Stimulated activated naive CD8-positive, alpha-beta T cell treated with anti-CD3 and anti-CD28 coated beads, Interleukin-15, Interleukin-2, amounts not matched to agents 100 U/mL and 50 U/mL, for 24 hours (primary cell): Measurements from ENCODE around the gene RPS5.
A peak's percentile ranks its signal among the peaks of the same experiment; 100 is the strongest.
"Not testable (repeated sequence)": the region's sequence is repeated elsewhere in the genome, so short reads cannot be mapped to it uniquely, and the experiment has no call there.

Experiments
- ATAC-seq: fragments of 150-1000 bp; cut with Tn5 transposase; one replicate; pipeline ENCODE4 v1.10.0; 2021
- DNase-seq: peaks from one replicate; pipeline ENCODE4 v3.0.0; 2021

RPS5 gene

DNA sequence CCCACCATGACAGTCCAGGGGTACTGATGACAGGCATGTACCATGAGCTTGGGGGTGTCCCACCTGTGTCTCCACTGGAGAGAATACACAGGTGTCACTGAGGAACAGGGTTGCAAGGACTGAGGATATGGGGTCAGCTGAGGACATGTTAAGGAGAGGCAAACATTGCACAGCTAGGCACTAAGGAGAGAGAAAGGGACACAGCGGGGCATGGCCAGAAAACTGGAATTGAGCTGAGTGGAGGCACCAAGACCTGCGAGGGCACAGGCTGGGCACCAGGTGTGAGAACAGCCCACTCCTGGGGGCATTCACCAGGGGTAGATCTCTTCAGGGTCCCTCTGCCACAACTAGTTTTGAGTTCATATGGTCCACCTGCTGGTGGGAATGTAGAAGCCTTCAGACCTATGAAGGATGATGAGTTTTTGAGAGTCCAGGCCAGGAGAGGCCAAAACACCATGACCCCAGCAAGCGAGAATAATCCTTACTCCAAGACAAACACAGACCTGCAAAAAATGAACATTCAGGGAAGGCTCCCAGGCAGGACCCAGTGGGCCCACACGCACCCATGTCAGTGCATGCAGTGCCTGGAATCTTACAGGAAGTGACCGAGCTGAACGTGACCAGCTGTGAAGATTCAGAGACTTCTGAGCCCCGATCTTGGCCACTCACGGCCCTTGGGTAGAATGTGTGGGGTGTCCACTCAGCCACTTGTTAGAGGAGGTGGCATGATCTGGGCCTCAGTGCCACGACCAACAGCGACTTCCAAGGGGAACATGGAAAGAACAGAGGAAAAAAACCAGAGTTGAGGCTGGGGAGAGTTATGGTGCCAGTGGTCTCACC lies 20.0 kb downstream of the RPS5 start:
- DNase-seq = no peak

DNA sequence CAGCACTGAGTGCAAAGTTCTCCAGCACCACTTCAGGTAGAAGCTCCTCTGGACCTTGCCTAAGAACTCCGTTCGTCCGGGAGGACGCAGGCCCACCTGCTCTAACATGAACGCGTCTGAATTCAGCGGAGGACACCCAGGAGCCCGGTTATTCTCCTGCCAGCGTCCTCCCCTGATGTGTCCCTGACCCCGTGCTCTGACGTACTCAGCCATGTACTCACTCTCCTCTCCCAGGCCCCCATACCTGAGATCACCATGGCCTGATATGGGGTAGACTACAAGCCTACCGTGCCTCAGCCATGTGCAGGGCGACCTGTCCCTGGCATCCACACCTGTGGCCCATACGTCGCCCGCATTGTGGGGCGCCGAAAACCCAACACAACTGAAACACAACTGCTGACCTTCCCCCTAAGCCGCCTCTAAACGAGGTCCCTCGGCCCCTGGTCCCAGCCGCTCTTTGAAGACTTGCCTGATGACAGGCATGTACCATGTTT lies 20.6 kb downstream of the RPS5 start:
- DNase-seq (peak; percentile 26), ATAC-seq (peak; percentile 15)

More for the DNA sequence above, 20.0 kb downstream of the RPS5 start:
- ATAC-seq = no peak

DNA sequence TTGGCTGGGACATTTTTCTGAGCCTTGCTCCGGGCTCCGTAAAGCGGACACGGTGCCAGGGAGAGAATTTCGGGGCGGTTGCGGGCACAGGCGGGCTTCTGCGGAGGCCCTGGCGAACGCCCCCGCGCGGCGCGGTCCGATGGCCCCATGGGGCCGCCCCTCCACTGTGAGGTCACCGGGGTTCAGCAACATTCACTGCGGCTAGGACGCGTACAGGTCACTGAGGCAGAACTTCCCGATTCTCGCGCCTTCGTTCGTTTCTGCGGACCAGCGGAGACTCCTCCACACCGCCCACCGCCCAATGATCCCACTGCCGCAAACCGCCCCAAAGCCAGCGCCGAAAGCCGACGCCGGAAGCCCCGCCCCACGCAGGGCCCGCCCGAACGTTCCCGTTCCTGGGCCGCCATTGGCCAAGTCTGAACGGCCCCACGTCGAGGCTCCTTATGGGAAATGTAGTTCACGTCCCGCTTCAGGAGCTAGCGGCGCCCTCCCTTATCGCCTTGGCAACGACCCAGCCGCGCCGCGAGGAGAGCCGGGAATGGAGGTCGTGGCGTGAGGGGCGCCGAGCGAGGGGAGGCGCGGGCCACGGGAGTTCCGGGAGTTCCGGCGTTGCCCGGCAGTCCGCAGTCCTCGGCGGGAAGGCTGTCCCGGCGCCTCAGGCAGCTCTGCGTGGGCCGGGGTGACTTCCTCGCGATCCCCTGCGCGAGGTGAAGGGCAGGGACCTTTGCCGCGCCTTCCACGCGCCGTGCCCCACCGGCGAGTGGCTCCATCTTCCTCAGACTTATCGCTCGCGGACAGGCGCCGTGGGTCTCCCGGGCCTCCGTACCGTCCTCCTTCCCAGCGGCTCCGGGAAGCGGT lies 21.3 kb downstream of the RPS5 start, which contains the start of gene ZNF584:
ZNF584 (plus strand) TSS at position 498 of the 858 bp plus-strand sequence. CDS start 499 bp downstream, outside the sequence.
- DNase-seq (peak; percentile 96), ATAC-seq (peak; percentile 96)

DNA sequence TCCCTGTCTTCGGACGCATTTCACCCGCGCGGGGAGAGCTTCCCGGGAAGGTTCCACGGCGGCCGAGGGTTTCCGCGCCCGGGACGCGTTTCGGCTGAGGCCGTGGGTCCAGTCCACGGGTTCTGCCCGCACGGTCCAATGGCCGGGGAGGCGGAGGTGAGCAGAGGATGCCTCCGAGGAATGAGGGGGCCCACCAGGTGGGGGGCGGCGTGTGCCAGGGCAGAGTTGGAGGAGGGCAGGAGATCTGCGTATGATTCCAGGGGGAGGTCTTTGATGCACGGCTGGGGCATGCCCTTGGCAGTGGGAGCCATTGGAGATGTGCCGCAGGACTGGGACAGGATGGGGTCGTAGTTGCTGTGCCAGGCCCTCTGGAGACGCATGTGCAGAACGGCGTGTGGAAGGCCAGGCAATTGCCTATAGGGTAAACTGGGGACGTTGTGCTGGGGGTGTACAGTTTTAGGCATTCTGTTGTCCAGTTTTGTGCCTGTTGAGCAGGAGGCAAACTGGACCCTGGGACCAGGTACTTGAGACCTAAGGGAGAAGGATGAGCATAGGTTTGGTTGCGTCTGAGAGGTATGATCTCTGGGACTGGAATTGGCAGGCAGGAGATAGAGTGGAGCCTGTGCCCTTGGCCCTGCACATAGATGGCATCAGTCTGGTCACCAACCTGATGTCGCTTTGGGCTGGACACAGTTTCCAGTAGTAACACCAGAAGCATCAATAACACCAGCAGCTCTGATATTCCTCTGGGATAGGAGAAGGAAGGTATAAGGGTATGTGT lies 22.1 kb downstream of the RPS5 start:
- peak; percentile 28 for ATAC-seq
- peak; percentile 53 for DNase-seq

DNA sequence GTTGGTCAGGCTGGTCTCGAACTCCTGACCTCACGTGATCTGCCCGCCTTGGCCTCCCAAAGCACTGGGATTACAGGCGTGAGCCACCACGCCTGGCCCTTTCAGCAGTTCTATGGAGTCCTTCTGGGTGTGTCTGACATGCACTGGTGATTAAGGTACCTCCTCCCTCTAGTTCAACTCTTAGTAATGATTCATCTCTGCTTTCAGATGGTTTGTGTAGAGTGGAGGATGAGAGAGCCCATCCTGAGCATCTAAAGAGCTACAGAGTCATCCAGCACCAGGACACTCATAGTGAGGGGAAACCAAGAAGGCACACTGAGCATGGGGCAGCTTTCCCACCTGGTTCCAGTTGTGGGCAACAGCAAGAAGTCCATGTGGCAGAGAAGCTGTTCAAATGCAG lies 29.5 kb downstream of the RPS5 start:
- ATAC-seq (no peak), DNase-seq (no peak)

DNA sequence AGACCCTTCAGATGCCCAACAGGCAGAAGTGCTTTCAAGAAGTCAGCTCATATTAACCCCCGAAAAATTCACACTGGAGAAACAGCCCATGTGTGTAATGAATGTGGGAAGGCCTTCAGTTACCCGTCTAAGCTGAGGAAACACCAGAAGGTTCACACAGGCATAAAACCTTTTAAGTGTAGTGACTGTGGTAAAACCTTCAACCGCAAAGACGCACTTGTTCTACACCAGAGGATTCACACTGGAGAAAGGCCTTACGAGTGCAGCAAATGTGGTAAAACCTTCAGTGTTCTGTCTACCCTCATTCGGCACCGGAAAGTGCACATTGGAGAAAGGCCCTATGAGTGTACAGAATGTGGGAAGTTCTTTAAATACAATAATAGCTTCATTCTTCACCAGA lies 30.0 kb downstream of the RPS5 start:
- no peak for ATAC-seq

DNA sequence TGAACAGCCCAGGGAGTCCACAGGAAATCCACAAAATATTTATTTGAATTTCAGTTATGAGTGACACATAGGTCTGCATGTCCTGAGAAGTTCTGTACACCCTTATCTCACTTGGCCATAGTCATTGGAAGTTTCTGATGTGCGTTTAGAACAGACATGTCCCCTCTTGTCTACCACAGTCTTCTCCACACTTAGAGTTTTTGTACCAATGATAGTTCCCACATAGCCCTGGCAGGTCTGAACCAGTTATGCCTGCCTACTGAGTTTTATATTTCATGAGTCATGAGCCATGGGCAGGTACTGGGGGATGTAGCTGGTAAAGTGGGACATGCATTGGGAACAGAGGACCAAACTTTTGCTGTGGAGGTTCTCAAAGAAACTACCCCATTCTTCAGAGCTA lies 41.5 kb downstream of the RPS5 start:
- ATAC-seq (no peak), DNase-seq (no peak)

More for the DNA sequence above, 30.0 kb downstream of the RPS5 start:
- no peak for DNase-seq

DNA sequence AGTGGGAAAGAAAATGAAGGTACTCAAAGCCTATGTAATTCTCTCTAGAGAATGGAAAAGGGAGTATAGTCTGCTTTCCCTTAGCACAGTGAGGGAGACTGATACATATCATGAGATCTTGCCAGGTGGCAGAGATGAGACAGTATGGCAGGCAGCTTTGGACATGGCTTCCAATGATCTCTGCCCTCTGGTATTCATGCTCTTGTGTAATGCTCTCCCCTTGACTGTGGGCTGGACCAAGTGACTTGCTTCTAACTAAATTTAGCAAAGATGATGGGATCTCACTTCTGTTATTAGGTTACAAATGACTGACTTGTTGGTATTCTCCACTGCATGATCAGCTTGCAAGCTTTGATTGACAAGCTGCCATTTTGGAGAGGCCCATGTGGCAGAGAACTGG lies 42.7 kb downstream of the RPS5 start:
- ATAC-seq (no peak), DNase-seq (no peak)

DNA sequence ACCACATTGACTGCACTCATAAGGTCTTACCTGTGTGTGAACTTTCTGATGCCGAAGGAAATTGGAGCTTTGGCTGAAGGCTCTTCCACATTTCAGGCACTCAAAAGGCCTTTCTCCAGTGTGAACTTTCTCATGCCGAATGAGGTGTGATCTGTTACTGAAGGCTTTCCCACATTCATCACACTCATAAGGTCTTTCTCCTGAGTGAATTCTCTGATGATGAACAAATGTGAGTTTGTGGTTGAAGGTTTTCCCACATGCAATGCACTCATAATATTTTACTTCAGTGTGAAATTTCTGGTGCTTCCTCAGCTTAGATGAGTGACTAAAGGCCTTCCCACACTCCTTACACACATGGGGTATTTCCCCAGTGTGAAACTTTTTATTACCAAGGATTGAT lies 47.1 kb downstream of the RPS5 start:
- ATAC-seq = no peak
- DNase-seq = no peak

DNA sequence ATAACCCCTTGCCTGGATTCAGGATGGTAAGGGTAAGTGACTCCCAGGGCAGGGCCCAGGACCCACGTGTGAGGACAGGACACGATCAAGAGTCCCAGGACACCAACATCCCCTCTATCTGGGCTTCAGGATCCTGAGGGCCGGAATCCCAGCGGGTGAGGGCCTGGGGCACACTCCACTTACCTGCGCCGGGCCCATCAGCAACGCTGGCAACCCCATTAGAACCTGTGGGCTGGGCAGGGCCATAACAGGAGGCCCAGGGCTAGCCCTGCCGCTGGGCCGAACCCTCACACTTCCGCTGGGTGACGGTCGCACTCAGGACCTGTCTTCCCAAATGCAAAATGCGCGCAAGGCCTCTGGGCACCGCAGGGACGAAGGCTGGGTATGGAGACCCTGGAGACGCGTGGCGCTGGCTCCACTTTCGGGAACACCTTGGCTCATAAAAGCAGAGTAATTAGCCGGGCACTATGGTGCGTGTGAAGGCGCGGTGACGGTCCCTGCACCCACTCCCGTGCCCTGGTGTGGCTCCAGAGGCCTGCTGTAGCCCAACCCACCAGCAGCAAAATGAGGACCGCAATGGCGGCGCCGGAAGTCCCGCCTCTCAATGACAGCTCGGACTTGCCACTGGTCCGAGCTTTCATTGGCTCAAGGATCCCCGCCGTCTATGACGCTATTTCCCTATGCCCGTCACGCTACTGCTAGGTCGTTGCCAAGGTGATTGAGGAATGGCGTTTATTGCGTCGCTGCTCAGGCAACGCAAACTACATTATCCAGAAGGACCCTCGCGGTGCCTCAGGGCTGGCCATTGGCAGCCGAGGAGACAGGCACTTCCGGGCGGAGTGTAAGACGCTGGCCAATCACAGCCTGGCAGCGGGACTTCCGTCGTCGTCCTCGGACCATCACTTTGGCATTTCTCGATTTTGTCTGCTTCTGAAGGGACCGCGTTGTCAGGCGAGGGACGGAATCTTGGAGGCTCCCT lies 52.8 kb downstream of the RPS5 start, which contains the start of gene ZNF132:
ZNF132 (minus strand) TSS at position 578 of the 979 bp plus-strand sequence; CDS start at position 246, 332 bp downstream.
- DNase-seq = peak; percentile 91
- peak; percentile 99 for ATAC-seq

DNA sequence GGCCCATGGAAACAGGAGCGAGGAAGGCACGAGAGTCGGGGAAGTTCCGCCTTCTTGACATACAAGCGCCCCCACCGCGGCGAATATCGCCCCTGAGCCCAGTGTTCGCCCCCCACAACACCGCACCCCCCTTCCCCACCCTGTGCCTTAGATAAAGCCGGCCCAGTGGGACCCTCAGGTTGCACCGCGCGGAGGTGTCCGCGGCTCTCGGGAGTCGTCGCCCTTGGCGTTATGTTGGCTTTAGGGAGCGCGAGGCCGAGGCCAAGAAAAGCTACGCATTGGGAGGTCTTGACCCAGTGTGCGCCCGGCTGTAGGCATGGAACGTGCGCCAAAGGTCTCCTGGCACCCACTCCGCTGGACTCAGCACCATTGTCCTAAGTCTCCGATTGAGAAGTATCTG lies 53.5 kb downstream of the RPS5 start:
- DNase-seq (no peak), ATAC-seq (no peak)

DNA sequence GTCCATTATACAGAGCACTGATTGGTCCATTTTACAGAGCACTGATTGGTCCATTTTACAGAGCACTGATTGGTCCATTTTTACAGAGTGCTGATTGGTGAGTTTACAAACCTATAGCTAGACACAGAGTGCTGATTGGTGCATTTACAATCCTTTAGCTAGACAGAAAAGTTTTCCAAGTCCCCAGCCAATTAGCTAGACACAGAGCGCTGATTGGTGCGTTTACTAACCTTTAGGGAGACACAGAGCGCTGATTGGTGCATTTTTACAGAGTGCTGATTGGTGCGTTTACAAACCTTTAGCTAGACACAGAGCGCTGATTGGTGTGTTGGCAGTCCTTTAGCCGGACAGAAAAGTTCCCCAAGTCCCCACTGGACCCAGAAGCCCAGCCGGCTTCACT lies 55.9 kb downstream of the RPS5 start:
- not testable (repeated sequence) for ATAC-seq

More for the DNA sequence above, 55.9 kb downstream of the RPS5 start:
- not testable (repeated sequence) for DNase-seq
